H7 (cell line): ENCODE data around the gene ANKRD24. TPM values are rescaled to one million over a fixed set of nuclear protein-coding genes. Genes with fewer than 3 reads are reported as not detected.
A peak's percentile ranks its signal among the peaks of the same experiment; 100 is the strongest.
"Not testable (repeated sequence)": the region's sequence is repeated elsewhere in the genome, so short reads cannot be mapped to it uniquely, and the experiment has no call there.

ENCODE experiments used
- DNase-seq: peaks from one replicate; pipeline ENCODE4 v3.0.0; 2012
- H3K27me3 ChIP-seq: 2 replicates; pipeline ENCODE4 v1.6.0; 2011; ENCODE audit warnings: mild to moderate bottlenecking, low read length; ENCODE audit not compliant: control insufficient read depth, insufficient read depth
- H3K36me3 ChIP-seq: replicated peaks from 2 replicates; pipeline ENCODE4 v1.5.1; 2011; ENCODE audit warnings: low read length; ENCODE audit not compliant: control insufficient read depth, insufficient read depth
- H3K4me3 ChIP-seq: 2 replicates; pipeline ENCODE4 v1.5.1; 2011; ENCODE audit warnings: low read depth, mild to moderate bottlenecking, control low read depth, low read length, moderate library complexity; ENCODE audit not compliant: insufficient read depth
- total RNA-seq: library from RNA; depleted of rRNA; stranded (reverse); fragments of >200 nt; shearing (Covaris generic); gene quantifications from 2 replicates; pipeline ENCODE4 v1.2.3, GENCODE V29; 2014

ANKRD24 gene
- total RNA-seq, 1 experiment from 2014 or later, result 1.0 TPM

GRCh38 chr19:4157164-4157563 is 25.3 kb upstream of the ANKRD24 start:
- H3K27me3 ChIP-seq, result peaks cover 2% of the 10 kb centered on the region; the same call in 1 of the 2 replicates
- H3K36me3 ChIP-seq, result no peaks in the 10 kb centered on the region
- no peak for DNase-seq
- no peak overlapping the region for H3K4me3 ChIP-seq

GRCh38 chr19:4157971-4158370 is 24.5 kb upstream of the ANKRD24 start:
- DNase-seq, H3K36me3 ChIP-seq, H3K4me3 ChIP-seq, H3K27me3 ChIP-seq: not testable (repeated sequence)

GRCh38 chr19:4161415-4162077 is 20.9 kb upstream of the ANKRD24 start:
- H3K4me3 ChIP-seq, result no peak overlapping the region
- H3K36me3 ChIP-seq, result no peaks in the 10 kb centered on the region
- DNase-seq, result no peak
- no peaks in the 10 kb centered on the region for H3K27me3 ChIP-seq

- H3K27me3 ChIP-seq, result peaks cover 3% of the 10 kb centered on the region; the same call in 1 of the 2 replicates
- H3K4me3 ChIP-seq, result no peak overlapping the region
- DNase-seq, result peak; percentile 25
- no peaks in the 10 kb centered on the region for H3K36me3 ChIP-seq
Observed at GRCh38 chr19:4164262-4164661, 18.2 kb upstream of the ANKRD24 start.

GRCh38 chr19:4171676-4172075 is 10.8 kb upstream of the ANKRD24 start:
- H3K27me3 ChIP-seq, result peaks cover 5% of the 10 kb centered on the region
- H3K4me3 ChIP-seq, result no peak overlapping the region
- H3K36me3 ChIP-seq, result no peaks in the 10 kb centered on the region
- DNase-seq, result no peak

GRCh38 chr19:4172861-4173473 is 9.5 kb upstream of the ANKRD24 start:
- DNase-seq, result peak; percentile 96
- H3K36me3 ChIP-seq, result no peaks in the 10 kb centered on the region
- peaks cover 5% of the 10 kb centered on the region for H3K27me3 ChIP-seq
- peak overlapping the region; percentile 20; the same call in 1 of the 2 replicates for H3K4me3 ChIP-seq

GRCh38 chr19:4173479-4174212 is 8.8 kb upstream of the ANKRD24 start:
- DNase-seq, result peak; percentile 73
- peak overlapping the region; percentile 20; the same call in 1 of the 2 replicates for H3K4me3 ChIP-seq
- H3K36me3 ChIP-seq, result no peaks in the 10 kb centered on the region
- peaks cover 3% of the 10 kb centered on the region for H3K27me3 ChIP-seq

GRCh38 chr19:4174213-4174894 is 8.1 kb upstream of the ANKRD24 start:
- H3K27me3 ChIP-seq, result peaks cover 3% of the 10 kb centered on the region

GRCh38 chr19:4174895-4175668 is 7.4 kb upstream of the ANKRD24 start:
- no peak for DNase-seq
- Histone ChIP-seq H3K27me3 (peaks cover 3% of the 10 kb centered on the region), H3K4me3 (no peak overlapping the region), H3K36me3 (no peaks in the 10 kb centered on the region)

More at GRCh38 chr19:4174213-4174894, 8.1 kb upstream of the ANKRD24 start:
- no peak for DNase-seq
- H3K36me3 ChIP-seq, result no peaks in the 10 kb centered on the region
- H3K4me3 ChIP-seq, result no peak overlapping the region

GRCh38 chr19:4175669-4175931 is 6.9 kb upstream of the ANKRD24 start:
- Histone ChIP-seq H3K27me3 (peaks cover 3% of the 10 kb centered on the region; the same call in 1 of the 2 replicates), H3K36me3 (no peaks in the 10 kb centered on the region), H3K4me3 (no peak overlapping the region)
- DNase-seq, result no peak

- DNase-seq, result no peak
- Histone ChIP-seq H3K27me3 (0 out of 2 replicates have a peak, but pooled peaks cover 1% of the 10 kb centered on the region), H3K36me3 (no peaks in the 10 kb centered on the region), H3K4me3 (no peak overlapping the region)
Observed at GRCh38 chr19:4177146-4177545, 5.3 kb upstream of the ANKRD24 start.

- Histone ChIP-seq H3K36me3 (no peaks in the 10 kb centered on the region), H3K27me3 (no peaks in the 10 kb centered on the region; the same call in 1 of the 2 replicates), H3K4me3 (no peak overlapping the region)
- no peak for DNase-seq
Observed at GRCh38 chr19:4178990-4179389, 3.5 kb upstream of the ANKRD24 start.

- H3K27me3 ChIP-seq, result no peaks in the 10 kb centered on the region; the same call in 1 of the 2 replicates
- DNase-seq, result no peak
- H3K36me3 ChIP-seq, result no peaks in the 10 kb centered on the region
- H3K4me3 ChIP-seq, result no peak overlapping the region
Observed at GRCh38 chr19:4181053-4181508, 1.4 kb upstream of the ANKRD24 start.
